HG02840 (cell line): ENCODE measurements around the gene ANP32B.
A peak's percentile ranks its signal among the peaks of the same experiment; 100 is the strongest.
"Not testable (repeated sequence)": the region's sequence is repeated elsewhere in the genome, so short reads cannot be mapped to it uniquely, and the experiment has no call there.

Source experiments
- ATAC-seq: cut with Tn5 transposase; IDR thresholded peaks from one replicate; pipeline ENCODE4 v1.9.1; 2021; ENCODE audit warnings: mild to moderate bottlenecking, moderate library complexity, moderate number of reproducible peaks; ENCODE audit not compliant: unreplicated experiment, low FRiP score

ANP32B gene

DNA sequence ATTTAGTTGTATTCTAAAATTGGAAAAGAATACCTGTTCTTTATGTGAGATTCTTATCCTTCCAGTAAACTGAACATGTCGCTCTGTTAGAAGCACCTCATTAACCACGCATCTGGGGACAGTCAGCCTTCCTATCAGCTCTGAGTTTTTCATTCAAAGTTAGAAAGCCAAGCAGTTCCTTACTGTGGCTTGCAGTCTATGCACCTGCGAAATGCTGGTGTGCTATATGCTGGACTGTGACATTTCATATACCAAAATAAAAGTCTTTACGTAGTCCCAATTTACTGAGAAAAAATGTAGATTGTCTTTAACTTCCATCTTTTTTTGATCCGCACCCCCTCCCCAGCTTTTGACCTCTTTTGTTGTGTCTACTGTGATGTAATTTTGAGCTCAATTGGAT is 4.3 kb downstream of the ANP32B start:
- ATAC-seq, result no peak

DNA sequence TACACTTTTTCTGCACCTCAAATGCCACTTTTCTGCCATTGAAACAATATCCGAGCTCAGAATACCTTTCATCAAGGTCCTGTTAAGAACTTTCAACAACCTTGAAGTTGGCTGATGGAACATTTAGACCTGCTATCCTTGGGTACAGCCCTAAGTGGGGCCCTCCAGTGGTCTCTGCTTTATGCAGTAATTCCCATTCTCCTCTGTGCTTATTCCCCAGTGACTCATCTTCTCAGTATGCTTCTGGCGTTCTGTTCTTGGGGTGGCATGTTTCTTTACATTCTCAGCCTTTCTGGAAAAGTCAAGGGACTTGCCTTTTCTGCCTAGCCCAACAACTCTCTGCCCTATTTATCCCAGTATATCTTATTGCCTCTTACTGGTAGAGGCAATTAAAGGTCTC is 7.1 kb downstream of the ANP32B start:
- no peak for ATAC-seq

DNA sequence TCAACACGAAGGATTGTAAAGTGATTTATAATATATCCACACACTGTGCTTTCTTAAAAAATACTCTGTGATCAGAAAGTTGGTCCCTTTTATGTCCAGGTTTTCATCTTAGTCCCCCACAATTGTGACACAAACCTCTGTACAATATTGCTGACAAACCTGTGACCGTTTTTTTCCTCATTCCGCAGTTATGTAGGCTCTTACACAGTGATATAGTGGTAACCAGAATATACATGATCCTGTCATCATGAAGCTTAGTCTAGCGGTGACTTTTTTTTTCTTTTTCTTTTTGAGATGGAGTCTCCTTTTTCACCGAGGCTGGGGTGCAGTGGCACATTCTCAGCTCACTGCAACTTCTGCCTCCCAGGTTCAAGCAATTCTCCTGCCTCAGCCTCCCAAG is 8.7 kb downstream of the ANP32B start:
- ATAC-seq, result no peak

DNA sequence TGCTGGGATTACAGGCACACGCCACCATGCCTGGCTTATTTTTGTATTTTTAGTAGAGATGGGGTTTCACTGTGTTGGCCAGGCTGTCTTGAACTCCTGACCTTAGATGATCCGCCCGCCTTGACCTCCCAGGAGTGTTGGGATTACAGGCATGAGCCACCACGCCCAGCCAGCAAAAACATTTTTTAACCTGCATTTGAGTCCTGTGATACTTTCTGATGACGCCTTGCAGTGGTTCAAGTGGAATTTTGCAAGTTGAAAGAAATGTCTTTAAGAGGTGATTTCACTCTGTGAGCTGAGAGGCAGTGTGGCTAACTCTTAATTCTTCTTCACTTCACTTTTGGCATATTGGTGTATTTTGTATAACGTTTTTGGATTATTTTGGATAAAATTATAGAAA is 9.1 kb downstream of the ANP32B start:
- ATAC-seq, result no peak

DNA sequence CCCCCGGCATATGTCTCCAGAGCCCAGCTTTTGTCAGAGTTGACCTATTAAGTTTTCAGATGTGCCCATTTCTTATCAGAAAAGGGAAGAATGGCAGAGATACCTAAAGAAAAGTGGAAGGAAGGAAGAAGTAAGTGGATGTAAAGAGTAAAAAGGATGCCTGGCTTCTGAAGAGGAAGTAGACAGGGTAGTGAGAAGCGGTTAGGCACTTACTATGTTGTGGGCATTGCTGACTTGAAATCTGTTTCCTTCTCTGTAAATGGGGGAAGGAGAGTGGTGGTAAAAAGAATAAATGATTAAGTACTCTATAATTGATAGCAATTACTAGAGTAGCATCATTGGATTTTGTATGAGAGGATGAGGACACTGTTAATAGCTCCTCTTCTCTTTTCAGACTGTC is 9.9 kb downstream of the ANP32B start:
- ATAC-seq, result no peak

DNA sequence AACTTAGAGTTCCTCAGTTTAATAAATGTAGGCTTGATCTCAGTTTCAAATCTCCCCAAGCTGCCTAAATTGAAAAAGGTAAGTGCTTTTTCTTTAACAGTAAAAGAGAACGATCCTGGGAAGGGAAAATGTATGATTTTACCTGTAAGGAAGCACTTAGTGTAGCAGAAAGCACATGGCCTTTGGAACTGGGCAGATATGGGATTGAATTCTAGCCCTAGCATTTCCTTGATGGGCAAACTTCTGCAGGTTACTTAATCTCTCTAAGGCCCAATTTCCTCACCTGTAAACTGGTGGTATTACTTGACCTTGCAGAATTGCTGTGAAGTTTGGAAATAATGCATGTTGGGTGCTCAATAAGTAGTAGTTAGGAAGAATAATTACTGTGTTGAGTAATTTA is 11.6 kb downstream of the ANP32B start:
- no peak for ATAC-seq

DNA sequence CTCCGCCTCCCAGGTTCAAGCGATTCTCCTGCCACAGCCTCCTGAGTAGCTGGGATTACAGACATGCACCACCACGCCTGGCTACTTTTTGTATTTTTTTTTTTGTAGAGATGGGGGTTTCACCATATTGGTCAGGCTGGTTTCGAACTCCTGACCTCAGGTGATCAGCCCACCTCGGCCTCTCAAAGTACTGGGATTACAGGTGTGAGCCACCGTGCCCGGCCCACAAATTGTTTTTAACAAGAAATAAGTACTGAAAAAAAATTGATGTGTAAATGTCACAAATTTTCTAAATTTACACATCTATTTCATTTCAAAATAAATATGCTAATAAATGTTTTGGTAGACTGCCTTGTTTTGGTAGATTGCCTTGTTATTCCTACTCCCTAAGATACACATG is 13.5 kb downstream of the ANP32B start:
- not testable (repeated sequence) for ATAC-seq

DNA sequence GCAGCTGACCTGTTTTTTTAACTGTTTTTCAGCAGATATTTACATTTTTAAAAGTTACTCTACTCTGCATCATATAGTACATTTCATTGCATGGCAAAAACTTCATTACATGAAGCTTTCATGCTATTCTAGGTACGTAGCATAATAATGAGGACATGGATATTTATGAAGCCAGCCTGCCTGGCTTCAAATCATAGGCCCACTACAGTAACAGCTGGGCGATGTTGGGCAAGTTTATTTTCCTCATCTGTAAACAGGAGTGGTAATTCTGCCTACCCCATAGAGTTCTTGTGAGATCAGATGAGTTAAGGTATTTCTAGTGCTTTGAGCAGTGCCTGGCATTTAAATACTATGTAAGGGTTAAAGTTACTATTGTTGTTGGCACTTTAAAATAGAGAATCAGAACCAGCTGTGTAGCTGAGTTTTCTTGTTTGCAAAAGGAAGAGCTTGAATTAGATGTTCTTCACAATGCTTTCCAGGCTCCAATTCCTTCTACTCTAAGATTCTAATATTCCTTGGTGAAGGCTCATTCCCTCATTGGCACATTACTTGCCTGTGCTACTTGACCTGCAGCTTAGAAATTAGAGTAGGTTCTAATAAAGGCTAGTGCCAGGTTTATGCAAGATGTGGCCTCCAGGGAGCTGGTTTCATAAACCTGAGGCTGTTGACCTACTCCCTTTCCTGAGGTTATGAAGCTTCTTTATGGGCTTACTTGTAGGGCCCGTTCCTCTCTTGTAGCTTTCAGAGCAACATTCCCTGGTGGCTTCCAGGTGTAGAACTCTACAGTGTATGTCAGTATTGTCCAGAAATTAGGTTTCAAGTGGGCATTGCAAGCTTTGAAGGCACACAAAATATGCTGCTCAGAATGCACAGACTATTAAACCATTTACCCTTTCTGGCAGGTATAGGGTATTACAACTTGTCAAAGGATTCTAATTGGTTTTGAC is 14.5 kb downstream of the ANP32B start:
- no peak for ATAC-seq

DNA sequence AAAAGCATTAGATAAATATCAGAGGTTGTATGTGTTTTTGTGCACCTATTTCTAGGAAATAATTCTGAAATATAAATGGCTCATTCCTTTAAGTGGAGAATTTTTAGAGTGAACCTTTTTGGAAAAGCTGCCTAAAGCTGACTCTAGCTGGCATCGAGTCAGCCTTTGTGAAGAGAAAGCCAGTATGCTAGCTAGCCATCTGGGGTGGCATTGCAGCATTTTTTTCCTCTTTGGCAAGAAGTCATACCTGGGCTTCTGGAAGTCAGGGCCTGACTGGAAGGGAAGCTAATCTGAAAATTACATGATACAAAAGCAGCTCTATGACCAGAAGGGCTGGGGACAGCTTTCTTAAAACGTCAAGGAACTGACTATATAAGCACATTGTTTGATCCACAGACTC is 19.7 kb downstream of the ANP32B start:
- ATAC-seq, result no peak

DNA sequence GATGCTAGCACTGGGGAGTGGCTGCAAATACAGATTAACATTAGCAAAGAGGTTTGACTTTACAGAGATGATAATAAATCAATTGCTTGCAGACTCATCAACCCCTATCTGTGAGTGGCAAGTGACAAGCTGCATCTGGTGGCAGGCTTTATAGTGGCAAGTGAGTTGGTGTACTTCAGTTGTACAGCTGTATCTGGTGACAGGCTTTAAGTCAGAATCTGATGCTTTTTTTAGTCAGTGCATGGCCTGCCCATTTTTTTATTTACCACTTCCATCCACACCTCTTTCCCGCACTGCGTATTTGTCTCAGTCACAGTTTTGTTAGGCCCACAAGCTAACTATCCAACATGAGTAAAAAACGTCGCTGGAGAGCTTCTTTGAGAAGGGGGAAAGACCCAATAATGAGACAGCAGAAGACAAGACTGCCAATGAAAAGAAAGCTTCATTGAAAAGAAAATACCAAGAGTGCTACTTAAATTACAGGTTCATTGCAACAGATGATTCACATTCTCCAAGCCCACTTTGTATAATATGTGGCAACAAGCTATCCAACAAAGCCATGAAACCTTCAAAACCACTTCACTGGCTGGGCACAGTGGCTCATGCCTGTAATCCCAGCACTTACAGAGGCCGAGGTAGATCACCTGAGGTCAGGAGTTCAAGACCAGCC is 23.1 kb downstream of the ANP32B start:
- no peak for ATAC-seq

DNA sequence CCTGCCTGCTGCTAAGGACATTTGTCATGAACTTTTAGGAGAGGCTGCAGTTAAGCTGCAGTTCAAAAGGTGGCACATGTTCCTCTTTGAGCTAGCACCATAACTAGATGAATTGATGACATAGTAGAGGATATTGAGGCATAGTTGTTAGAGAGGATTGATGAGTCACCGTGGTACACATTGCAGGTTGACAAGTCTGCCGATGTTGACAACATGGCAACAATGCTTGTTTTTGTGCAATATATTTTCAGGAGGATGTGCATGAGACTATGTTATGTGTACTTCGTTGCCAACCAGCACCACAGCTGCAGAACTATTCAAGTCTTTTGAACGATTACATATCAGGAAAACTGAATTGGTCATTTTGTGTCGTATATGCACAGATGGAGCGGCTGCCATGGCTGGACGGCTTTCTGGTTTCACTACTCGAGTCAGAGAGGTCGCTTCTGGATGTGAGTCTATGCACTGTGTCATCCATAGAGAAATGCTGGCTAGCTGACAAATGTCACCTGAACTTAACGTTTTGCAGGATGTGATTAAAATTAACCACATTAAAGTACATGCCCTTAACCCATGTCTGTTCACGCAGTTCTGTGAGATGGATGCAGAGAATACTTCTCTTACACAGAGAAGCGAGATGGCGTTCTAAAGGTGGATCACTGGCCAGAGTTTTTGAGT is 24.2 kb downstream of the ANP32B start:
- ATAC-seq, result no peak

DNA sequence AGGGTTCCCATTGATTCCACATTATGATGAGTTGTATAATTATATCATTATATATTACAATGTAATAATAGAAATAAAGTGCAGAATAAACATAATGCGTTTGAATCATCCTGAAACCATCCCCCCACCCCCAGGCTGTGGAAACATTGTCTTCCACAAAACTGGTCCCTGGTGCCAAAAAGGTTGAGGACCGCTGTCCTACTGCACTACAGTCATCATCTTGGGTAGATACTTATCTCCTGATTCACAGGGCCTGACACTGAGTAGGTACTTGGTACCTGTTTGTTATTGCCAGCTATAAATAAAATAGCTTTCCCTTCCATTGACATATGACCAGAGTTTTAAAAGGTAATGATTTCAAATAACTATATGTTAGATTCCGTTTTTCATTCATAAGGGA is 25.6 kb downstream of the ANP32B start:
- ATAC-seq, result no peak

DNA sequence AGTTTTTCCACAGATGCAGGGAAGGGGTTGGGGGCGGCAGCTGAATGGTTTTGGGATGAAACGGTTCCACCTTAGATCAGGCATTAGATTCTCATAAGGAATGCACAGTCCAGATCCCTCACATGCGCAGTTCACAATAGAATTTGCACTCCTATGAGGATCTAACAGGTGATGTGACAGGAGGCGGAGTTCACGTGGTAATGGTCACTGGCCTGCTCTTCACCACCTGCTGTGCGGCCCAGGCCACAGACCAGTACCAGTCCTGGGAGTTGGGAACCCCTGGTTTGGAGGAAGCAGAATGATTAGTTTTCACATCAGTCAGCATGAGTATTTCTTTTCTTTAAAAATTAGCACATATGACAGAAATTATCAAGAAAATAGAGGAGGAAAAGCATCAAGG is 26.3 kb downstream of the ANP32B start:
- ATAC-seq, result no peak

DNA sequence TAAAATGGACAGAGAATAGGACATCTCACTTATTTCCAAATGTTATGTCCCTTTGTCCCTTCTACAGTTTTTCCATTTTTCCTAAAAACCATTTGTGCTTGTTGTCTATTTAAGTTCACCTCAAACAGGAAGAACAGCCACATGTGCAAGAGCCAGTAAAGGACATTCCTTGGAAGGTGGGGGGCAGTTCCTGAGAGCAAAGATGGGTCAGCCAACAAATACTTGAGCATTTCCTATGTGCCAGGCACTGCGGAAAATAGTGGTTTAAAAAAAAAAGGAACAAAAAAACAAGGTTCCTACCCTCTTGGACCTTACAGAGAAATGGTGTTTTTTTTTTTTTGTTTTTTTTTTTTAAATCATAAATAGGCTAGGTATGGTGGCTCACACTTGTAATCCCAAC is 26.8 kb downstream of the ANP32B start:
- no peak for ATAC-seq

DNA sequence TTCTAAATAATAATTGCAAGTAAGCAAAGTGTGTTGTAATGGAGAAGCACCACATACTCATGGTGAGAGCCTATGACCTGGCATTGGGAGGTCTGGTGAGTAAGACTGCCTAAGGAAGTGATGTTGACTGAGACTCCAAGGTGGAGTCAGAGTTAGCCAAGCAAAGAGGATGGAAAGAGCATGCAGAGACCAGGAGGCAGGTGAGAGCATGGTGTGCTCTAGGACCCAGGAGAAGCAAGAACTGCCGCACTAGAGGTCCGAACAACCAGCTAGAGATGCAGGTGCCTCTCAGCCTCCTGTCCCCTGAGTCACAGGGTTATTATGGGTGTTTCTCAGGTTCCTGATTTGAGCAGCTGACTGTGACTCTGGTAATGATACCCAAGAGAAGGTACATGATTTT is 27.3 kb downstream of the ANP32B start:
- peak; percentile 69 for ATAC-seq

DNA sequence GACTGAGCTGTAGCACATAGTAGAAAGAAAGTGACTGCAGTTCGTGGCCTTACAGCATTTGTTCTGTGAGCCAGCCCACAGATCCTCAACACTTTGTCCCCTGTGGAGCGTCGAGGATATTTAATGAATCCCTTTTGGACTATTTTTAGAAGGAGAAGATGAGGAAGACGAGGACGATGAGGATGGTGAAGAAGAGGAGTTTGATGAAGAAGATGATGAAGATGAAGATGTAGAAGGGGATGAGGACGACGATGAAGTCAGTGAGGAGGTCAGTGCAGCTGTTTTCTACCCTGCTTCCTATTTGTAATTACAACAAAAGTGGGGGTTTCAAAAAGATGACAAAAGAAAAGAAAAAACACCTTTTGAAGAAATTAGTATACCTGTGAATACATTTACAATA is 28.0 kb downstream of the ANP32B start:
- no peak for ATAC-seq

DNA sequence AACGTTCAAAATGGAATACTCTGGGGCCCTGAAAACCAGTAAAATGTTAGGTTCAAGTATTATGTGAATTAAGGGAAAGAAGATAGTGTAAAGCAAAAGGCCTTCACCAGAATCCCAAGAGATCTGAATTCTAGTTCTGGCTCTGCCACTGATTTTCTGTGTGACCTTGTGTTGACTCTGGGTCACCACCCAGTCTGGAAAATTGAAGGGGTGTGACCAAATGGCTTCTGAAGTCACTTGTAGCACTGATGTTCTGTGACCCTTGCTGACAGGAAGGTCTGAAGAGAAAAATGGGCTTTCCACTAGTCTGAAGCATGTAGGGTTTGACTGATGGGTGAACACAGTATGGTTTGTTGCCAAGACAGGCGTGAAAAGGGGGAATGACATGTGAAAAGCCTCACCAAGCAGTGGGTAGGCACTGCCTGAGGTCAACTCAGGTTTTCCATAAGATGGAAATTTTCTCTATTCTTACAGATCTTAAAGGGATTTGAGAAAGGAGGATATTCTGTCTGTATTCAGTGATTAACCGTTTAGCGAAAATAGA is 33.1 kb downstream of the ANP32B start:
- no peak for ATAC-seq

DNA sequence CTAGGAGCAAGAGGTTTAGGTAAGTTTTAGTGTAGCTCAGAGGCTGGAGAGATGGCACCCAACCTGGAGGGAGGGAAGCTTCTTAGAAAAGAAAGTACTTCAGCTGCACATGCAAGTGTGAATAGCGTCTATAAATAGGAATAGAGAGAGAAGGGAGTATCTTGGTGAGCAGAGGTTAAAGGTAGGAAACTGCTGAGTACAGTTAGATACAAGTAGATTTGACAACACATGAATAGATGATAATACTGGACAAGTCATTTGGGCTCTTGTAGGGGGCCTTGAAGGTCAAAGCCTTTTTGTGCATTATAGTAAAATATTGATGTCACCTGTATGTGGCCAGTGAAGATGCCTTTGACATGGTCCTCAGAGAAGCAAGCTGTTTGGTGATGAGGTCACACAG is 34.2 kb downstream of the ANP32B start:
- ATAC-seq, result no peak

DNA sequence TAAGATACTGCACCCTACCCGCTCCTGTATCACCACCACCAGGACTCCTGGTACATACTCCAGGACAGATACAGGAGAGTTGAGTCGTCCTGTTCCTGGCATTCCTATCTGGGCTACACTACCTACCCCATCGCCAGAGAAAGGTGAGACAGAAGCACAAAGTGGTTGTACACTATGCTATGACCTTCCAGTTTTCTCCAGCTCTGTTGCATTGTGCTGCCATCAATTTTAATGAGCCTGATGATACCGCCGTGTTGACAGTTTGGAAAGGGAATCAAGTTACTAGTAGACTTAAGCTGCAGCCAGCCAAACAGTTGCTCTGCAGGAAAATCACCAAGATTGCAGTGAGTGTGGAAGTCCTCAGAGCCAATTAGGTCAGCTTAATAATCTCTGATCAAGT is 35.2 kb downstream of the ANP32B start:
- ATAC-seq, result no peak

DNA sequence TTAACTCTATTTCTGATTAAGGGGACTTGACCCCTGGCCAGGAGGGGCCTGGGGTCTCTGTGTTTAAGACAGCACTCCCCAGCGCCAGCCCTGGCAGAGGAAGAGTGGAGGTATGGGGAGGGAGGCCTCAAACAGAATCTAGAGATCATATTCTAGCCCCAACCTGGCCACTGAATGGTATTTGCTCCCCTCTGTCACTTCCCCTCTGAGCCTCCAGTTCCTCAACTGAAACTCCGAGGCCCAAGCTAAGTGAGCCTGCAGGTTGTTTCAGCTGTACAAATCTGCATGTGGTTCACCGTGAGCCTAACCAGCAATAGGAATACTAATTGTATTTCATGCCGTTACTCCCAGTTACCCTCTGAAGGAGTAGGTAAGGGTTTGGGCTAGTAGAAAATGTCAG is 36.0 kb downstream of the ANP32B start:
- ATAC-seq, result no peak

DNA sequence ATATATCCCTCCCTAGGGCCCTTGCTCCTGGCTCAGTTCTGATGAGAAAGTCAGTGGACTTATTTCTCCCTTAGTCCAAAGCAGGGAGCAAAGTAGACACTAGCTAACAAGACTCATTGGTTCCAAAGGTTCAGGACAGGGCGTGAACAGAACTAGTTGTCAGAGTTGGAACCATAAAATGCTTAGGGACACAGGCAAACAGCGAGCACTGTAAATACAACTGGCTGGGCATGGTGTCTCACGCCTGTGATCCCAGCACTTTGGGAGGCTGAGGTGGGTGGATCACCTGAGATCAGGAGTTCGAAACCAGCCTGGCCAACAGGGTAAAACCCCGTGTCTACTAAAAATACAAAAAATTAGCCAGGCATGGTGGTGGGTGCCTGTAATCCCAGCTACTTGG is 36.7 kb downstream of the ANP32B start:
- ATAC-seq, result not testable (repeated sequence)
